K562 (cell line): ENCODE results near the gene TAF1B. TPM values are rescaled to one million over a fixed set of nuclear protein-coding genes. Genes with fewer than 3 reads are reported as not detected.

Source experiments
- CCNT2 ChIP-seq: IDR thresholded peaks from 2 replicates; pipeline ENCODE4 v1.6.1; 2011; ENCODE audit warnings: borderline replicate concordance, low read depth, mild to moderate bottlenecking, moderate library complexity, mixed read lengths, low read length; ENCODE audit not compliant: insufficient read length; ENCODE audit errors: extremely low read depth
- ETV6 ChIP-seq, 3 experiments: fragments of 150-350 bp in 1 of 3; sonication (generic) in 1 of 3; formaldehyde crosslinking in 1 of 3; IDR thresholded peaks; 2 replicates each; pipeline versions ENCODE4 v1.6.1 to v1.8.0; 2014 to 2022; ENCODE audit warnings: borderline replicate concordance in 2 of 3, low read depth in 2 of 3, antibody characterized with exemption in 1 of 3, low read length in 1 of 3, mild to moderate bottlenecking in 1 of 3, missing genetic modification reagents in 1 of 3
- TCFL5 ChIP-seq: fragments of 250-450 bp; sonication (Bioruptor Pico); conservative IDR thresholded peaks from 2 replicates; pipeline ENCODE4 v1.6.1; 2021; ENCODE audit warnings: mild to moderate bottlenecking, moderate library complexity, matching md5 sums
- THAP7 ChIP-seq: fragments of 250-450 bp; sonication (Bioruptor Pico); IDR thresholded peaks from 2 replicates; pipeline ENCODE4 v1.5.0; 2021
- ZNF324 ChIP-seq: fragments of 250-450 bp; sonication (Bioruptor Pico); IDR thresholded peaks from 2 replicates; pipeline ENCODE4 v1.4.0; 2020; ENCODE audit warnings: mild to moderate bottlenecking
- ZNF518B ChIP-seq: fragments of 250-450 bp; sonication (Bioruptor Pico); IDR thresholded peaks from 2 replicates; pipeline ENCODE4 v1.5.0; 2021; ENCODE audit warnings: mild to moderate bottlenecking, moderate library complexity
- polyA plus RNA-seq, 8 experiments: library from polyadenylated mRNA; depleted of rRNA in 4 of 8; stranded (reverse) in 5 of 8; unstranded in 3 of 8; fragments of >200 nt; fragmentation: Nextera tagmentation in 2 of 8; fragmentation: Illumina TruSeq in 1 of 8; extraction: Ambion mirVana in 2 of 8; extraction: Trizol in 1 of 8; gene quantifications; 2 replicates each; pipeline versions ENCODE4 v1.2.1 to v1.2.3, GENCODE V29; 2011 to 2014; ENCODE audit warnings: inconsistent platforms in 1 of 8, missing spikeins in 1 of 8
- total RNA-seq, 7 experiments: library from RNA; depleted of rRNA in 6 of 7; stranded (reverse); fragments of >200 nt in 6 of 7; fragmentation: Illumina TruSeq in 2 of 7; extraction: Trizol in 2 of 7; gene quantifications; 2 replicates each; pipeline versions ENCODE4 v1.2.1 to v1.2.3, GENCODE V29; 2011 to 2021; ENCODE audit warnings: low replicate concordance in 1 of 7
- TF ChIP-seq, protein P1 (sequence below): fragments of 250-450 bp; sonication (Bioruptor Pico); IDR thresholded peaks from 2 replicates; pipeline ENCODE4 v1.5.0; 2021
- TF ChIP-seq, protein P2 (sequence below): fragments of 200-800 bp; sonication (Bioruptor generic); IDR thresholded peaks from 2 replicates; pipeline ENCODE4 v1.6.1; 2016; ENCODE audit warnings: missing genetic modification characterization, missing compliant biosample characterization
- TF ChIP-seq, protein P3 (sequence below): sonication (generic); formaldehyde crosslinking; IDR thresholded peaks from 2 replicates; pipeline ENCODE4 v1.8.0; 2022; ENCODE audit warnings: mild to moderate bottlenecking, missing genetic modification reagents
- TF ChIP-seq, protein P4 (sequence below): sonication (generic); IDR thresholded peaks from 2 replicates; pipeline ENCODE4 v1.6.1; 2016

TAF1B gene
- total and polyA plus RNA-seq, 9 of the 15 experiments (the other 6 are each of a cell fraction or from before 2014, with no cell fraction given): 8.8 to 25.1 (median 17.3) TPM

DNA sequence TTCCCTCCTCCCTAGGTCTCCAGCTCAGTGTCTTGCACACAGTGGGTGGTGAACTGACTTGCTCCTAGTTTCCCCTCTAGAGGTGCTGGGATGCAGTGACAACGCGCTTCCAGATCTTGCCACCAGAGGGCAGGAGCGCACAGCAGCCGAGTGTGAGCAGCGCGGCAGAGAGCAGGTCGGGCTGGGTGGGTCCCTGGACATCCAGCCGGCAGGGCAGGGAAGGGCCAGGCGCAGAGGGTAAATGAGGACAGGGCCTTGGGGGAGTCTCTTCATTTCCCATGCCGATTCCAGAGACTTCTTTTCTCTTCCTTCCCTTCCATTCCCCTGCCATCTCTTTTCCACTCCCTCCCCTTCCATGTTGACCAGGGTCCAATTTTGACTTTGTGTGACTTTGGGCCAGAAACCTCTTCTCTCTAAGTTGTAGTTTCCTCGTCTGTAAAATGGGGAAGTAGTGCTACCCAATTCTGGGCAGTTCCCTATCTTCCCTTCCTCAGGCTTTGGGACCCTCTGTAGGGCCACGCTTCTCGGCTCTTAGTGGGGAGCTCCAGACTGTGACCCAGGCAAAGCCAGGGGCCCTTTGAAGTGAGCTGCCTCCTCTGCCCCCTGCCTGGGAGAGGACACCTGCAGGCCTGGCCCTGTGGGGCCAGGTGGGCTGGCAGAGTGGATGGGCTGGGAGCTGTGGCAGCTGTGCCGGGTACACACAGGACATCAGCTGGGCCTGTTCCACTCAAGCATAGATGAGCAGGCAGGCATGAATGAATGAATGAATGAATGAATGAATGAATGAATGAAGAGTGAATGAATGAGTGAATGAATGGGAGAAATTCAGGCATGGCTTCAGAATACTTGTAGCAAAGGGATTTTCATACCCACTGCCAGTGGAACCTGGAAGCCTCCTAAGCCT lies 43.3 kb upstream of the TAF1B start (continued):
- no peak for TF ChIP-seq ZNF518B (CRISPR knock-in tag)
- no peak for TF ChIP-seq ETV6 (IDR thresholded peaks at IDR 0.05; ENCODE audit: borderline replicate concordance in 1 of 2, low read depth in 2 of 2, low read length in 1 of 2)
- TF ChIP-seq ETV6 (CRISPR knock-in tag; IDR thresholded peaks at IDR 0.05; ENCODE audit: borderline replicate concordance): no peak
- TF ChIP-seq THAP7 (CRISPR knock-in tag): no peak
- TF ChIP-seq ZNF324 (CRISPR knock-in tag): no peak
- TF ChIP-seq, protein P1, sequence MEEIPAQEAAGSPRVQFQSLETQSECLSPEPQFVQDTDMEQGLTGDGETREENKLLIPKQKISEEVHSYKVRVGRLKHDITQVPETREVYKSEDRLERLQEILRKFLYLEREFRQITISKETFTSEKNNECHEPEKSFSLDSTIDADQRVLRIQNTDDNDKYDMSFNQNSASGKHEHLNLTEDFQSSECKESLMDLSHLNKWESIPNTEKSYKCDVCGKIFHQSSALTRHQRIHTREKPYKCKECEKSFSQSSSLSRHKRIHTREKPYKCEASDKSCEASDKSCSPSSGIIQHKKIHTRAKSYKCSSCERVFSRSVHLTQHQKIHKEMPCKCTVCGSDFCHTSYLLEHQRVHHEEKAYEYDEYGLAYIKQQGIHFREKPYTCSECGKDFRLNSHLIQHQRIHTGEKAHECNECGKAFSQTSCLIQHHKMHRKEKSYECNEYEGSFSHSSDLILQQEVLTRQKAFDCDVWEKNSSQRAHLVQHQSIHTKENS (CRISPR knock-in tag): no peak
- no peak for TF ChIP-seq CCNT2
- TF ChIP-seq, protein P2, sequence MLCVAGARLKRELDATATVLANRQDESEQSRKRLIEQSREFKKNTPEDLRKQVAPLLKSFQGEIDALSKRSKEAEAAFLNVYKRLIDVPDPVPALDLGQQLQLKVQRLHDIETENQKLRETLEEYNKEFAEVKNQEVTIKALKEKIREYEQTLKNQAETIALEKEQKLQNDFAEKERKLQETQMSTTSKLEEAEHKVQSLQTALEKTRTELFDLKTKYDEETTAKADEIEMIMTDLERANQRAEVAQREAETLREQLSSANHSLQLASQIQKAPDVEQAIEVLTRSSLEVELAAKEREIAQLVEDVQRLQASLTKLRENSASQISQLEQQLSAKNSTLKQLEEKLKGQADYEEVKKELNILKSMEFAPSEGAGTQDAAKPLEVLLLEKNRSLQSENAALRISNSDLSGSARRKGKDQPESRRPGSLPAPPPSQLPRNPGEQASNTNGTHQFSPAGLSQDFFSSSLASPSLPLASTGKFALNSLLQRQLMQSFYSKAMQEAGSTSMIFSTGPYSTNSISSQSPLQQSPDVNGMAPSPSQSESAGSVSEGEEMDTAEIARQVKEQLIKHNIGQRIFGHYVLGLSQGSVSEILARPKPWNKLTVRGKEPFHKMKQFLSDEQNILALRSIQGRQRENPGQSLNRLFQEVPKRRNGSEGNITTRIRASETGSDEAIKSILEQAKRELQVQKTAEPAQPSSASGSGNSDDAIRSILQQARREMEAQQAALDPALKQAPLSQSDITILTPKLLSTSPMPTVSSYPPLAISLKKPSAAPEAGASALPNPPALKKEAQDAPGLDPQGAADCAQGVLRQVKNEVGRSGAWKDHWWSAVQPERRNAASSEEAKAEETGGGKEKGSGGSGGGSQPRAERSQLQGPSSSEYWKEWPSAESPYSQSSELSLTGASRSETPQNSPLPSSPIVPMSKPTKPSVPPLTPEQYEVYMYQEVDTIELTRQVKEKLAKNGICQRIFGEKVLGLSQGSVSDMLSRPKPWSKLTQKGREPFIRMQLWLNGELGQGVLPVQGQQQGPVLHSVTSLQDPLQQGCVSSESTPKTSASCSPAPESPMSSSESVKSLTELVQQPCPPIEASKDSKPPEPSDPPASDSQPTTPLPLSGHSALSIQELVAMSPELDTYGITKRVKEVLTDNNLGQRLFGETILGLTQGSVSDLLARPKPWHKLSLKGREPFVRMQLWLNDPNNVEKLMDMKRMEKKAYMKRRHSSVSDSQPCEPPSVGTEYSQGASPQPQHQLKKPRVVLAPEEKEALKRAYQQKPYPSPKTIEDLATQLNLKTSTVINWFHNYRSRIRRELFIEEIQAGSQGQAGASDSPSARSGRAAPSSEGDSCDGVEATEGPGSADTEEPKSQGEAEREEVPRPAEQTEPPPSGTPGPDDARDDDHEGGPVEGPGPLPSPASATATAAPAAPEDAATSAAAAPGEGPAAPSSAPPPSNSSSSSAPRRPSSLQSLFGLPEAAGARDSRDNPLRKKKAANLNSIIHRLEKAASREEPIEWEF (CRISPR knock-in tag): no peak
- no peak for TF ChIP-seq TCFL5
- TF ChIP-seq, protein P3, sequence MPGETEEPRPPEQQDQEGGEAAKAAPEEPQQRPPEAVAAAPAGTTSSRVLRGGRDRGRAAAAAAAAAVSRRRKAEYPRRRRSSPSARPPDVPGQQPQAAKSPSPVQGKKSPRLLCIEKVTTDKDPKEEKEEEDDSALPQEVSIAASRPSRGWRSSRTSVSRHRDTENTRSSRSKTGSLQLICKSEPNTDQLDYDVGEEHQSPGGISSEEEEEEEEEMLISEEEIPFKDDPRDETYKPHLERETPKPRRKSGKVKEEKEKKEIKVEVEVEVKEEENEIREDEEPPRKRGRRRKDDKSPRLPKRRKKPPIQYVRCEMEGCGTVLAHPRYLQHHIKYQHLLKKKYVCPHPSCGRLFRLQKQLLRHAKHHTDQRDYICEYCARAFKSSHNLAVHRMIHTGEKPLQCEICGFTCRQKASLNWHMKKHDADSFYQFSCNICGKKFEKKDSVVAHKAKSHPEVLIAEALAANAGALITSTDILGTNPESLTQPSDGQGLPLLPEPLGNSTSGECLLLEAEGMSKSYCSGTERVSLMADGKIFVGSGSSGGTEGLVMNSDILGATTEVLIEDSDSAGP (CRISPR knock-in tag): peak; percentile 72; the same call in 1 of the 2 replicates
- TF ChIP-seq, protein P4, sequence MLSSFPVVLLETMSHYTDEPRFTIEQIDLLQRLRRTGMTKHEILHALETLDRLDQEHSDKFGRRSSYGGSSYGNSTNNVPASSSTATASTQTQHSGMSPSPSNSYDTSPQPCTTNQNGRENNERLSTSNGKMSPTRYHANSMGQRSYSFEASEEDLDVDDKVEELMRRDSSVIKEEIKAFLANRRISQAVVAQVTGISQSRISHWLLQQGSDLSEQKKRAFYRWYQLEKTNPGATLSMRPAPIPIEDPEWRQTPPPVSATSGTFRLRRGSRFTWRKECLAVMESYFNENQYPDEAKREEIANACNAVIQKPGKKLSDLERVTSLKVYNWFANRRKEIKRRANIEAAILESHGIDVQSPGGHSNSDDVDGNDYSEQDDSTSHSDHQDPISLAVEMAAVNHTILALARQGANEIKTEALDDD: no peak
